ENCODE results near the gene WDR5.
A peak's percentile ranks its signal among the peaks of the same experiment; 100 is the strongest.

The WDR5 gene

GRCh38 chr9:134174526-134175290 is 38.8 kb downstream of the WDR5 start:
- Mint-ChIP-seq H3K36me3 (ENCODE audit: low read depth) (no peaks in the 10 kb centered on the region), H3K9me3 (no peaks in the 10 kb centered on the region), H3K4me1 (peaks cover 46% of the 10 kb centered on the region), H3K27me3 (ENCODE audit: low read depth, poor library complexity) (peaks cover 21% of the 10 kb centered on the region), H3K4me3 (no peak overlapping the region), H3K27ac (peak overlapping the region; percentile 69)
- TF ChIP-seq, protein P1, sequence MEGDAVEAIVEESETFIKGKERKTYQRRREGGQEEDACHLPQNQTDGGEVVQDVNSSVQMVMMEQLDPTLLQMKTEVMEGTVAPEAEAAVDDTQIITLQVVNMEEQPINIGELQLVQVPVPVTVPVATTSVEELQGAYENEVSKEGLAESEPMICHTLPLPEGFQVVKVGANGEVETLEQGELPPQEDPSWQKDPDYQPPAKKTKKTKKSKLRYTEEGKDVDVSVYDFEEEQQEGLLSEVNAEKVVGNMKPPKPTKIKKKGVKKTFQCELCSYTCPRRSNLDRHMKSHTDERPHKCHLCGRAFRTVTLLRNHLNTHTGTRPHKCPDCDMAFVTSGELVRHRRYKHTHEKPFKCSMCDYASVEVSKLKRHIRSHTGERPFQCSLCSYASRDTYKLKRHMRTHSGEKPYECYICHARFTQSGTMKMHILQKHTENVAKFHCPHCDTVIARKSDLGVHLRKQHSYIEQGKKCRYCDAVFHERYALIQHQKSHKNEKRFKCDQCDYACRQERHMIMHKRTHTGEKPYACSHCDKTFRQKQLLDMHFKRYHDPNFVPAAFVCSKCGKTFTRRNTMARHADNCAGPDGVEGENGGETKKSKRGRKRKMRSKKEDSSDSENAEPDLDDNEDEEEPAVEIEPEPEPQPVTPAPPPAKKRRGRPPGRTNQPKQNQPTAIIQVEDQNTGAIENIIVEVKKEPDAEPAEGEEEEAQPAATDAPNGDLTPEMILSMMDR (IDR thresholded peaks at IDR 0.05), result no peak
- no peak for DNase-seq

GRCh38 chr9:134175291-134175807 is 39.5 kb downstream of the WDR5 start:
- H3K9me3 Mint-ChIP-seq, result no peaks in the 10 kb centered on the region
- H3K36me3 Mint-ChIP-seq (ENCODE audit: low read depth), result no peaks in the 10 kb centered on the region
- H3K4me3 Mint-ChIP-seq, result no peak overlapping the region
- peaks cover 23% of the 10 kb centered on the region for H3K27me3 Mint-ChIP-seq (ENCODE audit: low read depth, poor library complexity)
- peak; percentile 56 for DNase-seq
- TF ChIP-seq, protein P1 (IDR thresholded peaks at IDR 0.05), result no peak
- H3K27ac Mint-ChIP-seq, result no peak overlapping the region
- H3K4me1 Mint-ChIP-seq, result peaks cover 47% of the 10 kb centered on the region

- Mint-ChIP-seq H3K9me3 (no peaks in the 10 kb centered on the region), H3K27ac (no peak overlapping the region), H3K27me3 (ENCODE audit: low read depth, poor library complexity) (peaks cover 21% of the 10 kb centered on the region), H3K4me3 (no peak overlapping the region), H3K36me3 (ENCODE audit: low read depth) (no peaks in the 10 kb centered on the region), H3K4me1 (peaks cover 53% of the 10 kb centered on the region)
- TF ChIP-seq, protein P1 (IDR thresholded peaks at IDR 0.05), result peak; percentile 16
- peak; percentile 57 for DNase-seq
Measured at GRCh38 chr9:134175808-134176598, 40.1 kb downstream of the WDR5 start.

DNA sequence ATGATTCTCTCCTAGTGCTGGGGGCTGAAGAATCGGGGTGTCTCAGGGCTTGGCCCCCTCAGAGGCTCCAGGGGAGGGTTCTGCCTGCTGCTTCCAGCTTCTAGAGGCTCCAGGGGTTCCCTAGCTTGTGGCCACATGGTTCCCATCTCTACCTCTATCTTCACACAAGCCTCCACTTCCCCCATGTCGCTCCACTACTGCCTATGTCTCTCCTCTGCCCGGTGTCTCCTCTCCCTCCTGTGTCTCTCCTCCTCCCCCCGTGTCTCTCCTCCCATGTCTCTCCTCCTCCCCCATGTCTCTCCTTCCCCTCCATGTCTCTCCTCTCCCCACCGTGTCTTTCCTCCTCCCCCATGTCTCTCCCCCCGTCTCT is 40.7 kb downstream of the WDR5 start:
- TF ChIP-seq, protein P1 (IDR thresholded peaks at IDR 0.05), result no peak
- no peak overlapping the region for H3K4me3 Mint-ChIP-seq
- no peaks in the 10 kb centered on the region for H3K36me3 Mint-ChIP-seq (ENCODE audit: low read depth)
- peaks cover 21% of the 10 kb centered on the region for H3K27me3 Mint-ChIP-seq (ENCODE audit: low read depth, poor library complexity)
- H3K27ac Mint-ChIP-seq, result no peak overlapping the region
- peaks cover 54% of the 10 kb centered on the region for H3K4me1 Mint-ChIP-seq
- DNase-seq, result no peak
- H3K9me3 Mint-ChIP-seq, result no peaks in the 10 kb centered on the region

- H3K36me3 Mint-ChIP-seq (ENCODE audit: low read depth), result no peaks in the 10 kb centered on the region
- DNase-seq, result no peak
- H3K4me3 Mint-ChIP-seq, result no peak overlapping the region
- peaks cover 22% of the 10 kb centered on the region for H3K27me3 Mint-ChIP-seq (ENCODE audit: low read depth, poor library complexity)
- H3K9me3 Mint-ChIP-seq, result no peaks in the 10 kb centered on the region
- TF ChIP-seq, protein P1 (IDR thresholded peaks at IDR 0.05), result no peak
- no peak overlapping the region for H3K27ac Mint-ChIP-seq
- peaks cover 55% of the 10 kb centered on the region for H3K4me1 Mint-ChIP-seq
Measured at GRCh38 chr9:134177186-134177585, 41.3 kb downstream of the WDR5 start.

All from nephron progenitor cell (in vitro differentiated cells).